Stimulated activated CD4-positive, alpha-beta T cell treated with anti-CD3 and anti-CD28 coated beads, Interleukin-4, amount 100 ng/mL, for 4 hours (primary cell): ENCODE measurements around the gene BNIP2.
"Not testable (repeated sequence)": the region's sequence is repeated elsewhere in the genome, so short reads cannot be mapped to it uniquely, and the experiment has no call there.

Experiments used
- DNase-seq, 2 experiments: peaks; one replicate each; pipeline ENCODE4 v3.0.0-alpha.2; 2020

Gene BNIP2

GRCh38 chr15:59687836-59688235 lies 1.3 kb downstream of the BNIP2 start:
- DNase-seq: peak in 1 of 2 experiments; percentile 1

- no peak for DNase-seq
Observed at GRCh38 chr15:59686389-59686788, 2.7 kb downstream of the BNIP2 start.

GRCh38 chr15:59685737-59686297 lies 3.3 kb downstream of the BNIP2 start:
- DNase-seq: no peak

GRCh38 chr15:59680870-59681269 lies 8.2 kb downstream of the BNIP2 start:
- no peak for DNase-seq

- DNase-seq: no peak
Observed at GRCh38 chr15:59680346-59680745, 8.8 kb downstream of the BNIP2 start.

GRCh38 chr15:59678620-59679019 lies 10.5 kb downstream of the BNIP2 start:
- DNase-seq: no peak

- DNase-seq: no peak
Observed at GRCh38 chr15:59678172-59678571, 10.9 kb downstream of the BNIP2 start.

GRCh38 chr15:59676565-59676964 lies 12.6 kb downstream of the BNIP2 start:
- DNase-seq: no peak

- DNase-seq: no peak
Observed at GRCh38 chr15:59674361-59674877, 14.7 kb downstream of the BNIP2 start.

- DNase-seq: no peak
Observed at GRCh38 chr15:59668556-59668955, 20.6 kb downstream of the BNIP2 start.

GRCh38 chr15:59662260-59662659 lies 26.9 kb downstream of the BNIP2 start:
- no peak for DNase-seq

- DNase-seq: no peak
Observed at GRCh38 chr15:59659366-59659765, 29.8 kb downstream of the BNIP2 start.

- no peak for DNase-seq
Observed at GRCh38 chr15:59657635-59658125, 31.4 kb downstream of the BNIP2 start.

GRCh38 chr15:59656897-59657634 lies 32.1 kb downstream of the BNIP2 start, which contains the start of gene GTF2A2:
GTF2A2 (minus strand) TSS chr15:59657515; CDS start chr15:59652277, 5,238 bp downstream.
- peak; percentile 89 for DNase-seq

GRCh38 chr15:59654046-59654445 lies 35.1 kb downstream of the BNIP2 start:
- DNase-seq: no peak

- no peak for DNase-seq
Observed at GRCh38 chr15:59649603-59650002, 39.5 kb downstream of the BNIP2 start.

GRCh38 chr15:59647085-59647484 lies 42.0 kb downstream of the BNIP2 start:
- no peak for DNase-seq

GRCh38 chr15:59646277-59646676 lies 42.8 kb downstream of the BNIP2 start:
- DNase-seq: no peak

GRCh38 chr15:59645812-59646211 lies 43.3 kb downstream of the BNIP2 start:
- not testable (repeated sequence) for DNase-seq

- DNase-seq: no peak
Observed at GRCh38 chr15:59644756-59645155, 44.4 kb downstream of the BNIP2 start.

- DNase-seq: no peak
Observed at GRCh38 chr15:59642351-59642750, 46.8 kb downstream of the BNIP2 start.

GRCh38 chr15:59637507-59637906 lies 51.6 kb downstream of the BNIP2 start:
- DNase-seq: not testable (repeated sequence)

- DNase-seq: no peak
Observed at GRCh38 chr15:59636184-59636583, 52.9 kb downstream of the BNIP2 start.

- DNase-seq: no peak
Observed at GRCh38 chr15:59632714-59633113, 56.4 kb downstream of the BNIP2 start.
